SK-N-MC (cell line): ENCODE results near the gene OR2AK2.

Experiments
- EZH2 ChIP-seq: fragments of 200-600 bp; sonication (generic); IDR thresholded peaks from one replicate; pipeline ENCODE4 v1.6.1; 2017; ENCODE audit warnings: antibody characterized with exemption
- FOXP2 ChIP-seq: optimal IDR thresholded peaks from 2 replicates; pipeline ENCODE3; 2011; ENCODE audit warnings: mild to moderate bottlenecking, moderate library complexity; ENCODE audit not compliant: insufficient read depth; ENCODE audit errors: extremely low read length, control extremely low read depth
- POLR2AphosphoS5 ChIP-seq: IDR thresholded peaks from 2 replicates; pipeline ENCODE4 v1.6.1; 2012; ENCODE audit warnings: mild to moderate bottlenecking, low read depth, low read length, borderline replicate concordance

DNA sequence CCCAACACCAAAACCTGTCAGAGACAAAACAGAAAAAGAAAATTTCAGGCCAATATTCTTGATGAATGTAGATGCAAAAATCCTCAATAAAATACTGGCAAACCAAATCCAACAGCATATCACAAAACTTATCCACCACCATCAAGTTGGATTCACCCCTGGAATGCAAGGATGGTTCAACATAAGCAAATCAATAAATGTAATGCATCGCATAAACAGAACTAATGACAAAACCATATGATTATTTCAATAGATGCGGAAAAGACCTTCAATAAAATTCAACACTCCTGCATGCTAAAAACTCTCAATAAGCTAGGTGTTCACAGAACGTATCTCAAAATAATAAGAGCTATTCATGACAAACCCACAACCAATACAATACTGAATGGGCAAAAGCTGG is 44.6 kb downstream of the OR2AK2 start:
- TF ChIP-seq POLR2AphosphoS5 (no peak), EZH2 (no peak), FOXP2 (no peak)
